Nephron (organoid): ENCODE measurements around the gene ARHGEF28.
A peak's percentile ranks its signal among the peaks of the same experiment; 100 is the strongest.

Experiments used
- H3K27ac Mint-ChIP-seq, 3 experiments: 2 replicates each; pipeline ENCODE4 v1.8.0; 2020; ENCODE audit warnings: mixed read lengths in 3 of 3, mild to moderate bottlenecking in 2 of 3, moderate library complexity in 1 of 3
- H3K27me3 Mint-ChIP-seq: 2 replicates; pipeline ENCODE4 v1.8.0; 2021; ENCODE audit warnings: low read depth, mild to moderate bottlenecking, moderate library complexity, mixed read lengths
- H3K36me3 Mint-ChIP-seq: 2 replicates; pipeline ENCODE4 v1.8.0; 2020; ENCODE audit warnings: low read depth, mixed read lengths
- H3K4me1 Mint-ChIP-seq: 2 replicates; pipeline ENCODE4 v1.8.0; 2020; ENCODE audit warnings: mixed read lengths
- H3K4me3 Mint-ChIP-seq, 3 experiments: 2 replicates each; pipeline ENCODE4 v1.8.0; 2020; ENCODE audit warnings: mild to moderate bottlenecking in 3 of 3, mixed read lengths in 3 of 3, moderate library complexity in 2 of 3
- H3K9me3 Mint-ChIP-seq: 2 replicates; pipeline ENCODE4 v1.8.0; 2020; ENCODE audit warnings: mixed read lengths
- CTCF ChIP-seq, 3 experiments: fragments of 200-600 bp; sonication (generic); IDR thresholded peaks; one replicate each; pipeline ENCODE4 v1.5.0; 2021; ENCODE audit warnings: antibody characterized with exemption in 3 of 3; ENCODE audit not compliant: unreplicated experiment in 3 of 3

ARHGEF28 gene

GRCh38 chr5:73943397-73943796 is 317.4 kb downstream of the ARHGEF28 start:
- peaks cover 40% of the 10 kb centered on the region for H3K4me1 Mint-ChIP-seq
- peaks cover 27% of the 10 kb centered on the region for H3K36me3 Mint-ChIP-seq
- peaks cover 10% of the 10 kb centered on the region for H3K9me3 Mint-ChIP-seq
- TF ChIP-seq CTCF (IDR thresholded peaks at IDR 0.05; ENCODE audit: unreplicated experiment in 3 of 3): no peak
- H3K27ac Mint-ChIP-seq: no peak overlapping the region
- H3K4me3 Mint-ChIP-seq: no peak overlapping the region
- H3K27me3 Mint-ChIP-seq: peaks cover 4% of the 10 kb centered on the region

GRCh38 chr5:73944581-73944980 is 318.6 kb downstream of the ARHGEF28 start:
- Mint-ChIP-seq H3K27me3 (peaks cover 4% of the 10 kb centered on the region), H3K27ac (peak overlapping the region in 2 of 3 experiments; percentile 14 to 37), H3K36me3 (peaks cover 27% of the 10 kb centered on the region), H3K4me3 (no peak overlapping the region), H3K9me3 (peaks cover 10% of the 10 kb centered on the region), H3K4me1 (peaks cover 44% of the 10 kb centered on the region)
- no peak for TF ChIP-seq CTCF (IDR thresholded peaks at IDR 0.05; ENCODE audit: unreplicated experiment in 3 of 3)

- no peak overlapping the region for H3K27ac Mint-ChIP-seq
- peaks cover 4% of the 10 kb centered on the region for H3K27me3 Mint-ChIP-seq
- peaks cover 48% of the 10 kb centered on the region for H3K4me1 Mint-ChIP-seq
- peaks cover 27% of the 10 kb centered on the region for H3K36me3 Mint-ChIP-seq
- TF ChIP-seq CTCF (IDR thresholded peaks at IDR 0.05; ENCODE audit: unreplicated experiment in 3 of 3): no peak
- peaks cover 10% of the 10 kb centered on the region for H3K9me3 Mint-ChIP-seq
- no peak overlapping the region for H3K4me3 Mint-ChIP-seq
Measured at GRCh38 chr5:73945505-73945904, 319.5 kb downstream of the ARHGEF28 start.

GRCh38 chr5:73946278-73946677 is 320.3 kb downstream of the ARHGEF28 start:
- no peak for TF ChIP-seq CTCF (IDR thresholded peaks at IDR 0.05; ENCODE audit: unreplicated experiment in 3 of 3)
- Mint-ChIP-seq H3K4me3 (no peak overlapping the region), H3K27ac (peak overlapping the region; percentile 93 to 98 (median 97)), H3K27me3 (no peaks in the 10 kb centered on the region), H3K4me1 (peaks cover 48% of the 10 kb centered on the region), H3K36me3 (peaks cover 24% of the 10 kb centered on the region), H3K9me3 (peaks cover 10% of the 10 kb centered on the region)

GRCh38 chr5:73946919-73947602 is 321.1 kb downstream of the ARHGEF28 start:
- H3K9me3 Mint-ChIP-seq: peaks cover 10% of the 10 kb centered on the region
- peak overlapping the region; percentile 2 to 18 (median 18) for H3K4me3 Mint-ChIP-seq
- H3K4me1 Mint-ChIP-seq: peaks cover 47% of the 10 kb centered on the region
- TF ChIP-seq CTCF (IDR thresholded peaks at IDR 0.05; ENCODE audit: unreplicated experiment in 3 of 3): no peak
- H3K36me3 Mint-ChIP-seq: peaks cover 17% of the 10 kb centered on the region
- H3K27ac Mint-ChIP-seq: peak overlapping the region; percentile 93 to 98 (median 97)
- no peaks in the 10 kb centered on the region for H3K27me3 Mint-ChIP-seq
